ENCODE data around the gene ZNF474. TPM values are rescaled to one million over a fixed set of nuclear protein-coding genes. Genes with fewer than 3 reads are reported as not detected.

Gene ZNF474
- total and polyA plus RNA-seq, 2 of the 8 experiments (the other 6 are each of a cell fraction or from before 2014, with no cell fraction given): not detected

DNA sequence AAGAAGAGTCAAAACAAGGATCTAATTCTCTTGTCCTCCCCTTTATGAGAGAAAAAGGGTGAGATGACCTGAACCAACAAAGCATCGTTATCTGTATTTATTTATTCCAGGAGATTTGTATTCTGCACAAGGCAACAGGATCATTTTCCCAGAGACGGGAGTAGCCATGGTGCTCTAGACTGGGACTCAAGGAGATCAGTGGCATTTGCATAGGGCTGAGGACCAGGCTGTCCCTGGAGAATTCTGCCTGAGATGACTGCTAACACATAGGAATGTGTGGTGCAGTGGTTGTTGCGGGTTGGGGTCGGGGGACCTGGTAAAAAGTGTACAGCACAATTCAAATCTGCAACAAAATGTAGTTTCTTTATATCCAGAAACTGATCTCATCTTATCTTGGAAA is 22.3 kb upstream of the ZNF474 start:
- H4K91ac ChIP-seq (replicated peaks; ENCODE audit: insufficient read length, low read length): no peak overlapping the region
- H2AFZ ChIP-seq (ENCODE audit: low read length): no peak overlapping the region
- no peak overlapping the region for H2BK5ac ChIP-seq (ENCODE audit: low read depth, low read length)
- H2BK20ac ChIP-seq (ENCODE audit: low read length): no peak overlapping the region
- FAIRE-seq: no peak
- H4K5ac ChIP-seq (ENCODE audit: insufficient read length, low read depth, low read length): no peak overlapping the region
- peaks cover 0 to 1% (median 0%) of the 10 kb centered on the region in 4 experiments; a peak in 1 of 7 replicates for H3K27me3 ChIP-seq (replicated peaks in 1 of 4; ENCODE audit: control insufficient read depth in 3 of 4, extremely low read depth in 1 of 4, insufficient read depth in 3 of 4, low read length in 3 of 4)
- ChIA-PET CTCF (ENCODE audit: partially characterized antibody) (no interaction called here), POLR2A (ENCODE audit: partially characterized antibody) (no interaction called here)
- H3K4ac ChIP-seq (replicated peaks; ENCODE audit: insufficient read length, low read depth, low read length): no peak overlapping the region
- TF ChIP-seq CTBP2 (IDR thresholded peaks at IDR 0.05; ENCODE audit: borderline replicate concordance, insufficient read depth, insufficient read length, low read length) (no peak), POLR2AphosphoS5 (IDR thresholded peaks at IDR 0.05; ENCODE audit: low read depth, low read length) (no peak), EGR1 (IDR thresholded peaks at IDR 0.05; ENCODE audit: borderline replicate concordance, low read depth, low read length) (no peak), TEAD4 (IDR thresholded peaks at IDR 0.05; ENCODE audit: low read depth, low read length) (no peak)
- no peaks in the 10 kb centered on the region for H3K9me3 ChIP-seq (ENCODE audit: insufficient read depth in 2 of 2, low read depth in 1 of 2, low read length in 1 of 2)
- H3K9ac ChIP-seq (replicated peaks in 1 of 4; ENCODE audit: extremely low read depth in 1 of 4, low read depth in 3 of 4, low read length in 3 of 4): no peak overlapping the region
- H3K18ac ChIP-seq (ENCODE audit: extremely low read depth, low read length): no peak overlapping the region
- H3K79me1 ChIP-seq (ENCODE audit: low read depth, low read length): no peaks in the 10 kb centered on the region
- no peaks in the 10 kb centered on the region for H3K36me3 ChIP-seq (ENCODE audit: control insufficient read depth in 2 of 4, insufficient read depth in 4 of 4, low read length in 3 of 4)
- no peak overlapping the region for H2BK15ac ChIP-seq (ENCODE audit: low read length)
- no peak for DNase-seq (ENCODE audit: low read depth in 1 of 2, low spot score in 2 of 2)
- H3K23ac ChIP-seq (ENCODE audit: insufficient read length): no peak overlapping the region
- H3K79me2 ChIP-seq (ENCODE audit: control insufficient read depth in 1 of 2, insufficient read depth in 2 of 2, low read length in 2 of 2): no peaks in the 10 kb centered on the region
- no peak overlapping the region for H3K4me3 ChIP-seq (ENCODE audit: extremely low read depth in 1 of 4, insufficient read depth in 2 of 4, low read depth in 3 of 4, low read length in 4 of 4)
- no peak overlapping the region for H3K4me2 ChIP-seq (ENCODE audit: insufficient read depth in 1 of 2, low read depth in 2 of 2, low read length in 2 of 2)
- no peak overlapping the region for H3K56ac ChIP-seq (replicated peaks; ENCODE audit: insufficient read length, low read depth, low read length)
- no peaks in the 10 kb centered on the region for H3K23me2 ChIP-seq (ENCODE audit: low read depth, low read length)
- peak overlapping the region; percentile 35; the same call in 1 of the 2 replicates for H4K8ac ChIP-seq (ENCODE audit: extremely low read depth, insufficient read depth, low read length)
- no peak overlapping the region for H3K27ac ChIP-seq (ENCODE audit: low read depth, low read length)
- 90% methylated on average over 4 of the region's 4 CpGs; no CpG with 5 or more reads in 1 of the 2 experiments for WGBS, 2 experiments (ENCODE audit: extremely low coverage in 1 of 2, insufficient coverage in 1 of 2, insufficient read length in 1 of 2, insufficient replicate concordance in 2 of 2, low coverage in 1 of 2, low lambda C conversion rate in 2 of 2, missing lambda C conversion rate in 1 of 2)
- H2BK120ac ChIP-seq (replicated peaks; ENCODE audit: low read depth, low read length): no peak overlapping the region
- H2AK5ac ChIP-seq (ENCODE audit: low read depth, low read length): no peak overlapping the region
- no peak overlapping the region for H2BK12ac ChIP-seq (ENCODE audit: low read depth, low read length)
- no peaks in the 10 kb centered on the region for H4K20me1 ChIP-seq (replicated peaks in 1 of 2; ENCODE audit: control insufficient read depth in 1 of 2, insufficient read depth in 2 of 2, low read length in 2 of 2)
- H3K4me1 ChIP-seq (replicated peaks in 1 of 4; ENCODE audit: control insufficient read depth in 3 of 4, insufficient read depth in 4 of 4, low read length in 3 of 4): no peaks in the 10 kb centered on the region
- H3K14ac ChIP-seq (ENCODE audit: insufficient read length): no peak overlapping the region

Data from H1 (cell line).